OCI-LY7 (cell line): ENCODE measurements around the gene BSG. TPM values are rescaled to one million over a fixed set of nuclear protein-coding genes. Genes with fewer than 3 reads are reported as not detected.

Source experiments
- BruUV-seq: library from RNA; stranded (reverse); fragments of 400-500 nt; replicated peaks from 2 replicates; lab custom pipeline; 2021; lab: Mats Ljungman, UMichigan
- CTCF ChIA-PET: fragments of 300-600 bp; sonication (Branson Sonifier 250); formaldehyde crosslinking; loops from one replicate; lab custom pipeline; 2022; ENCODE audit warnings: antibody characterized with exemption; ENCODE audit not compliant: unreplicated experiment; lab: Charles Lee
- POLR2A ChIA-PET: fragments of 300-600 bp; sonication (Branson Sonifier 250); formaldehyde crosslinking; loops from one replicate; lab custom pipeline; 2022; ENCODE audit warnings: antibody characterized with exemption; lab: Charles Lee
- DNase-seq: peaks from one replicate; pipeline ENCODE4 v3.0.0-alpha.2; 2015; ENCODE audit warnings: low spot score
- H2AFZ ChIP-seq: fragments of 200-600 bp; sonication (generic), shearing (Covaris generic); 2 replicates; pipeline ENCODE4 v1.6.1; 2014; ENCODE audit warnings: mild to moderate bottlenecking, antibody characterized with exemption, low read length, moderate library complexity
- H3K27ac ChIP-seq: fragments of 200-600 bp; sonication (generic); 2 replicates; pipeline ENCODE4 v1.5.1; 2014; ENCODE audit warnings: mixed run types, low read depth, mild to moderate bottlenecking, moderate library complexity, low read length, inconsistent platforms; ENCODE audit not compliant: poor library complexity, severe bottlenecking
- H3K36me3 ChIP-seq: fragments of 200-600 bp; sonication (generic); 2 replicates; pipeline ENCODE4 v1.6.1; 2014; ENCODE audit warnings: mild to moderate bottlenecking, antibody characterized with exemption, low read length, moderate library complexity, mixed read lengths; ENCODE audit not compliant: insufficient read depth
- H3K4me1 ChIP-seq: fragments of 200-600 bp; sonication (generic); 2 replicates; pipeline ENCODE4 v1.5.1; 2014; ENCODE audit warnings: mild to moderate bottlenecking, low read length; ENCODE audit not compliant: insufficient read depth, poor library complexity, severe bottlenecking
- H3K4me2 ChIP-seq: fragments of 200-600 bp; sonication (generic); 2 replicates; pipeline ENCODE4 v1.6.1; 2014; ENCODE audit warnings: mild to moderate bottlenecking, low read length
- H3K4me3 ChIP-seq: fragments of 200-600 bp; sonication (generic); 2 replicates; pipeline ENCODE4 v1.5.1; 2014; ENCODE audit warnings: mild to moderate bottlenecking, low read depth, low read length; ENCODE audit not compliant: poor library complexity, severe bottlenecking
- H3K79me2 ChIP-seq: fragments of 200-600 bp; sonication (generic); 2 replicates; pipeline ENCODE4 v1.6.1; 2016; ENCODE audit warnings: low read depth, mild to moderate bottlenecking, low read length, moderate library complexity, mixed read lengths; ENCODE audit not compliant: insufficient read depth
- H3K9me2 ChIP-seq: fragments of 200-600 bp; sonication (generic); 2 replicates; pipeline ENCODE4 v1.6.1; 2016; ENCODE audit warnings: mild to moderate bottlenecking, low read length, mixed read lengths; ENCODE audit not compliant: insufficient read depth
- H3K9me3 ChIP-seq: fragments of 200-600 bp; sonication (generic); 2 replicates; pipeline ENCODE4 v1.6.1; 2014; ENCODE audit warnings: mild to moderate bottlenecking, mixed run types, low read length, mixed read lengths
- H4K20me1 ChIP-seq: fragments of 200-600 bp; sonication (generic); 2 replicates; pipeline ENCODE4 v1.6.1; 2014; ENCODE audit warnings: mild to moderate bottlenecking, antibody characterized with exemption, low read length, moderate library complexity, mixed read lengths; ENCODE audit not compliant: insufficient read depth
- CTCF ChIP-seq: fragments of 200-600 bp; sonication (generic); conservative IDR thresholded peaks from 2 replicates; pipeline ENCODE4 v1.5.1; 2014; ENCODE audit warnings: mild to moderate bottlenecking, antibody characterized with exemption, low read length, moderate library complexity, mixed read lengths
- EZH2phosphoT487 ChIP-seq: fragments of 200-600 bp; sonication (generic); IDR thresholded peaks from 2 replicates; pipeline ENCODE4 v1.6.1; 2018; ENCODE audit warnings: low read depth, borderline replicate concordance, mild to moderate bottlenecking, mixed run types, antibody characterized with exemption, low read length, moderate library complexity, mixed read lengths
- intact Hi-C: fragments of 100-400 bp; cut with micrococcal nuclease; formaldehyde crosslinking; loops from one replicate; pipeline ENCODE4 v1.10.0; 2022; ENCODE audit not compliant: unreplicated experiment
- total RNA-seq, 2 experiments: library from RNA; depleted of rRNA in 1 of 2; stranded (reverse); fragments of >200 nt in 1 of 2; shearing (Covaris generic) in 1 of 2; gene quantifications; 2 replicates each; pipeline ENCODE4 v1.2.3, GENCODE V29; 2014 to 2022

Gene BSG
- total RNA-seq, 2 experiments from 2014 or later = 180 to 197 TPM

- Histone ChIP-seq H3K9me2 (no peaks in the 10 kb centered on the region), H4K20me1 (no peaks in the 10 kb centered on the region), H3K4me1 (no peaks in the 10 kb centered on the region), H3K27ac (no peak overlapping the region), H3K79me2 (no peaks in the 10 kb centered on the region), H3K4me2 (no peak overlapping the region), H3K4me3 (no peak overlapping the region), H2AFZ (no peak overlapping the region), H3K9me3 (no peaks in the 10 kb centered on the region), H3K36me3 (no peaks in the 10 kb centered on the region)
- no peak for DNase-seq
- intact Hi-C loops = no loop called here
- no TSS peak for BruUV-seq
- POLR2A ChIA-PET = no interaction called here
- TF ChIP-seq CTCF (peak; percentile 59), EZH2phosphoT487 (no peak)
- CTCF ChIA-PET = no interaction called here
These were observed 24.3 kb upstream of the BSG start for GRCh38 chr19:547836-548720.

- TF ChIP-seq EZH2phosphoT487 = no peak
- TF ChIP-seq CTCF = no peak
- H3K9me3 ChIP-seq = no peaks in the 10 kb centered on the region
- no TSS peak for BruUV-seq
- H3K36me3 ChIP-seq = no peaks in the 10 kb centered on the region
- no peaks in the 10 kb centered on the region for H3K4me1 ChIP-seq
- H3K4me3 ChIP-seq = no peak overlapping the region
- no peak overlapping the region for H3K4me2 ChIP-seq
- H2AFZ ChIP-seq = no peak overlapping the region
- ChIA-PET POLR2A (no interaction called here), CTCF (no interaction called here)
- H4K20me1 ChIP-seq = no peaks in the 10 kb centered on the region
- no peak overlapping the region for H3K27ac ChIP-seq
- H3K79me2 ChIP-seq = no peaks in the 10 kb centered on the region
- no peaks in the 10 kb centered on the region for H3K9me2 ChIP-seq
- DNase-seq = no peak
- intact Hi-C loops = no loop called here
These were observed 23.2 kb upstream of the BSG start for GRCh38 chr19:548886-549830.
